ENCODE measurements around the gene ZSCAN5C.
"Not testable (repeated sequence)": the region's sequence is repeated elsewhere in the genome, so short reads cannot be mapped to it uniquely, and the experiment has no call there.

The ZSCAN5C gene

GRCh38 chr19:56191711-56192110 is 10.4 kb upstream of the ZSCAN5C start:
- no peak for DNase-seq (ENCODE audit: low read depth)

GRCh38 chr19:56193981-56194640 is 8.0 kb upstream of the ZSCAN5C start:
- no peak for DNase-seq (ENCODE audit: low read depth)

- DNase-seq (ENCODE audit: low read depth): not testable (repeated sequence)
These were observed 4.4 kb upstream of the ZSCAN5C start, which contains the start of gene ZSCAN5B for GRCh38 chr19:56197646-56198045. TSS of gene ZSCAN5B (minus strand) at chr19:56197783. CDS start at chr19:56193052, 4,731 bp downstream.

GRCh38 chr19:56199687-56200086 is 2.4 kb upstream of the ZSCAN5C start:
- no peak for DNase-seq (ENCODE audit: low read depth)

- not testable (repeated sequence) for DNase-seq (ENCODE audit: low read depth)
These were observed 5.5 kb downstream of the ZSCAN5C start for GRCh38 chr19:56207581-56207980.

- no peak for DNase-seq (ENCODE audit: low read depth)
These were observed 7.0 kb downstream of the ZSCAN5C start for GRCh38 chr19:56209091-56209490.

GRCh38 chr19:56210036-56210435 is 8.0 kb downstream of the ZSCAN5C start:
- DNase-seq (ENCODE audit: low read depth): not testable (repeated sequence)

GRCh38 chr19:56211718-56212117 is 9.6 kb downstream of the ZSCAN5C start:
- no peak for DNase-seq (ENCODE audit: low read depth)

- peak; percentile 4 for DNase-seq (ENCODE audit: low read depth)
These were observed 15.2 kb downstream of the ZSCAN5C start for GRCh38 chr19:56217039-56217949.

GRCh38 chr19:56218961-56219360 is 16.9 kb downstream of the ZSCAN5C start:
- no peak for DNase-seq (ENCODE audit: low read depth)

GRCh38 chr19:56221442-56221841 is 19.4 kb downstream of the ZSCAN5C start:
- DNase-seq (ENCODE audit: low read depth): peak; percentile 6

- DNase-seq (ENCODE audit: low read depth): no peak
These were observed 19.8 kb downstream of the ZSCAN5C start for GRCh38 chr19:56221851-56222250.

- DNase-seq (ENCODE audit: low read depth): no peak
These were observed 20.8 kb downstream of the ZSCAN5C start for GRCh38 chr19:56222901-56223300.

- no peak for DNase-seq (ENCODE audit: low read depth)
These were observed 21.4 kb downstream of the ZSCAN5C start for GRCh38 chr19:56223481-56223880.

GRCh38 chr19:56245121-56245740 is 43.2 kb downstream of the ZSCAN5C start:
- no peak for DNase-seq (ENCODE audit: low read depth)

GRCh38 chr19:56245764-56246163 is 43.7 kb downstream of the ZSCAN5C start:
- not testable (repeated sequence) for DNase-seq (ENCODE audit: low read depth)

GRCh38 chr19:56248736-56249338 is 46.8 kb downstream of the ZSCAN5C start:
- not testable (repeated sequence) for DNase-seq (ENCODE audit: low read depth)

- peak; percentile 76 for DNase-seq (ENCODE audit: low read depth)
These were observed 50.8 kb downstream of the ZSCAN5C start for GRCh38 chr19:56252699-56253422.

- DNase-seq (ENCODE audit: low read depth): peak; percentile 69
These were observed 51.7 kb downstream of the ZSCAN5C start for GRCh38 chr19:56253737-56254136.

GRCh38 chr19:56258272-56258671 is 56.2 kb downstream of the ZSCAN5C start:
- DNase-seq (ENCODE audit: low read depth): no peak
